Activated T-cell treated with anti-CD3 and anti-CD28 coated beads for 1 hour (primary cell): ENCODE measurements around the gene MAGEB16.

ENCODE experiments used
- DNase-seq: peaks from one replicate; pipeline ENCODE4 v3.0.0-alpha.2; 2020; ENCODE audit warnings: low read depth

Gene MAGEB16

DNA sequence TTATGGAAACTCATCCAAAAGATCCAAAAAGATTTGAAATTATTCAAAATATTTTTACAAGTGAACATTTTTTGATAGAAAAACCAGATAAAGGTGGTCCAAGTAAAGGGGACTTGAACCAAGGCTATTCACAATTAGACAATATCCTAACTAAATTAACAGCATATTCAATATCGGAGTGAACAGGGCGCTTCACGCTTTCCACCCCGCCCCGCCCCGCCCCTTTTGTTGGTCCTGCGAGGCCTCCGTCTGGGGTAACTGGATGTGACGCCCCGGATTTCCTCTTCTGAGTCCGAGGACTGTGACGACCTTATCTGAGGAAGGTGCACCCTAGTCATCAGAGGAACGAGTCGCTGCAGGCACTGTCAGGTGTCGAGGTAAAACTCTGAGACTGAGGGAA lies at the start of gene MAGEB16:
Gene MAGEB16 (plus strand): TSS at position 301 of the 400 bp plus-strand sequence. CDS start 3,855 bp downstream, outside the sequence.
- DNase-seq, result no peak

DNA sequence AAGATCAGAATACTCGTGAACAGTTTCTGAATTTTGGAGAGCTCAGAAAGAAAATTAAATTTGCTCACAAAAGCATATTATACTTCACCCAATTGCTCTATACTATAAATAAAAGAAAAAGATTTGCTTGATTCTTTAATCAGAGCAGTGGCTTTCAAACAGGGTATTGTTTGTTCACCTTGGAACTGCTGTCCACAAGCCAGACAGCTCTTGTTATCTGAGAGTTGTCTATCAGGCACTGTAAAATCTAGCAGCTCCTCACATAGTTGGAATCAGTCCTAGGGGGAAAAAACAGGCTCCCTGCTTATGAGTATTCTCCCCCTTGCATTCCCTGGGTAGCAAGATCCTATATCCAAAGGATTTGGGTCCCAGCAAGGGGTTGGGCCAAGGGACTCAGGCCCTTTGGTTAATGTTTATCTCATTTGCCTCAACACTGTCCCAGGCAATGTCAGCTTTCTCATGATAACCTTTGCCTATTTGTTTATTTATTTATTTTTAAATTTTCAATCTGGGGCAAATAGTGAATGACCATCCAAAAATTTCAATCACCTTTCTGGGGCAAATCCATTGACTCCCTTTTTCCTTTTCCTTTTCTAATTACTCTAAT lies 24.1 kb upstream of the MAGEB16 start:
- no peak for DNase-seq

DNA sequence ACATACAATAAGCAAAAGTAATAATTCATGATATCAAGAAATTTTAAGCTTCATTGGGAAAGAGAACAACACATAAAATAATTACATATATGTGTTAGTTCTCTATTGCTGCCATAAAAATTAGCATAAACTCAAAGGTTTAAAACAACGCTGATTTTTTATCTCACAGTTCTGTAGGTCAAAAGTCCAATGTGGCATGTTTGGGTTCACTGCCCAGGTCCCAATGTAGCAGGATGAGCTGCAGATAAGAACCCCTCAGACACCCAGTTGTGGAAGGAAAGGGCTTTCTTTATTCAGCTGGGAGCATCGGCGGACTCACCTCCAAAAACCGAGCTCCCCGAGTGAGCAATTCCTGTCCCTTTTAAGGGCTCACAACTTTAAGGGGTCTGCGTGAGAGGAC lies 13.1 kb upstream of the MAGEB16 start:
- no peak for DNase-seq

GRCh38 chrX:35786271-35786670 lies 11.9 kb upstream of the MAGEB16 start:
- no peak for DNase-seq

GRCh38 chrX:35787867-35788266 lies 10.3 kb upstream of the MAGEB16 start:
- no peak for DNase-seq

- DNase-seq, result no peak
These were observed 2.3 kb downstream of the MAGEB16 start for GRCh38 chrX:35800474-35800873.

DNA sequence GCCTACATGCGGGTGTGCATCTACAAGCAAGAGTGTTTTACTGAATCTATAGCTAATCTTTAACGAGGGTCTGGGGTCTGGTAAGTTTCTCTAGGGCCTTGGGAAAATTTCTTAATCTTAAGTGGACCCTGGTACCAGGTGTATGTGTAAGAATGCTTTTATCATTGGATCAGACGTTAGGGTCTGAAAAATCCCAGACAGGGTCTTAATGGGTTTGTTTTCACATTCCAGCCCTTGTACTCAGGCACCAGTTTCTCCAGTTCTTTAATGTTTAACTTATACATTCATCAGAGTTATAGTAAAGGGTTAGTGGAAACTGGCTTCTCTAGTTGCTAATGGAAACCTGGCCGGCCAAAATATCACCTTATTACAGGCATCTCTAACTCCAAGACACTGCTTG lies 11.6 kb downstream of the MAGEB16 start:
- DNase-seq, result no peak

DNA sequence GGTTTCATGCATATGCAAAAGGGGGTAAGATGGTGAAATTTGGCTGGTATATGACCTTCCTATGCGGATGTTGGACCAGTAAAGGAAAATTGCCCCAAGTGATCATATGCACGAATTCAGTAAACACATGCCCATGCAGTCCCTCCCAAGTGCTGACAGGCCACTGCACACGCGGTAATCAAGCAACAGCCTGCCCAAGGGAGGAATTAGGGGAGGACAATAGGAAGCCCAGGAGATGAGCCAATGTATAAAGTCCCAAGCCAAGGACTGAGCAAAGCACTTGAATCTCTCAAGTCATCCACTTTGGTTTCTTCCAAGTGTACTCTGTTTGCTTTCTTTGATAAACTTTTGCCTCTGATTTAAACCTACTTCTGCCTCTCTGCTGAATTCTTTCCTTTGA lies 21.1 kb downstream of the MAGEB16 start:
- no peak for DNase-seq

- DNase-seq, result no peak
These were observed 28.4 kb downstream of the MAGEB16 start for GRCh38 chrX:35826503-35826902.

GRCh38 chrX:35829501-35829900 lies 31.4 kb downstream of the MAGEB16 start:
- DNase-seq, result no peak

DNA sequence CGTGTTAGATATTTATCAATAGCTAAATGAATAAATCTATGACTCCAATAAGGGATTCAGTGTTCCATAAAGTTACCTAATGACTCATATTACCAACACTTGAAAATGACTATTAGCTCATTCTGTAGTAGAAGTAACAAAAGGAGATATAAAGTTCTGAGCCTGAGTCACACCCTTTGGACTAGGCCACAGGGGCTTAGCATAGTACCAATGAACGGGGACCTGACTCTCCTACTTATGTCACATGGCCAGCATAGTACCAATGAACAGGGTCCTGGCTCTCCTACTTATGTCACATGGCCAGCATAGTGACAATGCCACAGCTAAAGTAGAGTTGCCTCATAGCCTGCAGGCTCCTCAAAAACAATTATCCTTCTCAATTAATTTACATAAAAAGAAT lies 43.7 kb downstream of the MAGEB16 start:
- no peak for DNase-seq

GRCh38 chrX:35842674-35843073 lies 44.5 kb downstream of the MAGEB16 start:
- no peak for DNase-seq

- DNase-seq, result no peak
These were observed 49.6 kb downstream of the MAGEB16 start for GRCh38 chrX:35847736-35848135.
